22Rv1 (cell line): Measurements from ENCODE around the gene ARHGAP21.

Experiments
- H3K27ac ChIP-seq: fragments of 450-650 bp; 2 replicates; pipeline ENCODE4 v1.5.1; 2017
- ZFX ChIP-seq: fragments of 450-650 bp; IDR thresholded peaks from 2 replicates; pipeline ENCODE4 v1.6.1; 2017; ENCODE audit warnings: antibody characterized with exemption, borderline replicate concordance
- TF ChIP-seq, protein P1 (sequence below): fragments of 450-650 bp; IDR thresholded peaks from 2 replicates; pipeline ENCODE4 v1.5.1; 2017; ENCODE audit warnings: mild to moderate bottlenecking

Gene ARHGAP21

DNA sequence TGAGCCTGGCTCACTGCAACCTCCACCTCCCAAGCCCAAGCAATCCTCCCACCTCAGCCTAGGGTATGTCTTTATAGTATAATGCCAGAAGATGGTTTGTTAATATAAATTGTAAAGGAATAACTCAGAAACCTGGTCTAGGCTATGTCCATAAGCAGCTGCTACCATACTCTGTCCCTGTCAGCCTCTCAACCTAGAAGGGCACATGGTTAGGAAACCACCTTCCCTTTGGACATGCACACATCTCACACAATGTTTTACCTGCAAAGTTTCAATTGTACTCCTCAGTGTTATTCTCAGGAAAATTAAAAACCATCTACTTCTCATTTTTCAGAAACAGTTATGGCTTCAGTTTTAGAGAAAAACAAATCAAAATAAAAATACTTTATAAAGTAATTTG is 40.1 kb downstream of the ARHGAP21 start:
- no peak overlapping the region for H3K27ac ChIP-seq
- TF ChIP-seq ZFX, result no peak
- TF ChIP-seq, protein P1, sequence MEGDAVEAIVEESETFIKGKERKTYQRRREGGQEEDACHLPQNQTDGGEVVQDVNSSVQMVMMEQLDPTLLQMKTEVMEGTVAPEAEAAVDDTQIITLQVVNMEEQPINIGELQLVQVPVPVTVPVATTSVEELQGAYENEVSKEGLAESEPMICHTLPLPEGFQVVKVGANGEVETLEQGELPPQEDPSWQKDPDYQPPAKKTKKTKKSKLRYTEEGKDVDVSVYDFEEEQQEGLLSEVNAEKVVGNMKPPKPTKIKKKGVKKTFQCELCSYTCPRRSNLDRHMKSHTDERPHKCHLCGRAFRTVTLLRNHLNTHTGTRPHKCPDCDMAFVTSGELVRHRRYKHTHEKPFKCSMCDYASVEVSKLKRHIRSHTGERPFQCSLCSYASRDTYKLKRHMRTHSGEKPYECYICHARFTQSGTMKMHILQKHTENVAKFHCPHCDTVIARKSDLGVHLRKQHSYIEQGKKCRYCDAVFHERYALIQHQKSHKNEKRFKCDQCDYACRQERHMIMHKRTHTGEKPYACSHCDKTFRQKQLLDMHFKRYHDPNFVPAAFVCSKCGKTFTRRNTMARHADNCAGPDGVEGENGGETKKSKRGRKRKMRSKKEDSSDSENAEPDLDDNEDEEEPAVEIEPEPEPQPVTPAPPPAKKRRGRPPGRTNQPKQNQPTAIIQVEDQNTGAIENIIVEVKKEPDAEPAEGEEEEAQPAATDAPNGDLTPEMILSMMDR, result no peak

DNA sequence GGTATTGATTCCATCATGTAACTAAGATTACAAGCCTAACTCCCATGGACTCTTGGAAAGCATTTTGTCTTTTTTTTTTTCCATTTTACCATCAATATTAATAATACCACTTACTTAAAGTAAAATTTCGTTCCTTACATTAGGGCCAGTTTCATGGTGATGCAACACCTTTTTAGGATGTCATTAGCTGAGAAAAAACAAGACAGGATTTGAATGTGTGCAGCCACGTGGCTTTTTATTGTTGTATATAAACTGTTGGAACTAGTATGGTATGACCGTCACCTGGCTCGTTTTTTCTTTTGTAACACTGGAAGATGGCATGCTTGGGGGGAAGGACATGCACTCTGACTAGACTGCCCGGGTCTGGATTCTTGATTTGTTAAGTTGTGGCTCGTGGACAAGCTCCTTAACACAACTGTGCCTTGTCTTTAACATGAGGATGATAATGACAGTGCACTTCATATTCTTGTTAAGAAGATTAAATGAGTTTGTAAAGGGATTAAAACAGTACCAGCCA is 42.1 kb downstream of the ARHGAP21 start:
- peak overlapping the region; percentile 42 for H3K27ac ChIP-seq
- TF ChIP-seq ZFX, result no peak
- TF ChIP-seq, protein P1, result no peak

DNA sequence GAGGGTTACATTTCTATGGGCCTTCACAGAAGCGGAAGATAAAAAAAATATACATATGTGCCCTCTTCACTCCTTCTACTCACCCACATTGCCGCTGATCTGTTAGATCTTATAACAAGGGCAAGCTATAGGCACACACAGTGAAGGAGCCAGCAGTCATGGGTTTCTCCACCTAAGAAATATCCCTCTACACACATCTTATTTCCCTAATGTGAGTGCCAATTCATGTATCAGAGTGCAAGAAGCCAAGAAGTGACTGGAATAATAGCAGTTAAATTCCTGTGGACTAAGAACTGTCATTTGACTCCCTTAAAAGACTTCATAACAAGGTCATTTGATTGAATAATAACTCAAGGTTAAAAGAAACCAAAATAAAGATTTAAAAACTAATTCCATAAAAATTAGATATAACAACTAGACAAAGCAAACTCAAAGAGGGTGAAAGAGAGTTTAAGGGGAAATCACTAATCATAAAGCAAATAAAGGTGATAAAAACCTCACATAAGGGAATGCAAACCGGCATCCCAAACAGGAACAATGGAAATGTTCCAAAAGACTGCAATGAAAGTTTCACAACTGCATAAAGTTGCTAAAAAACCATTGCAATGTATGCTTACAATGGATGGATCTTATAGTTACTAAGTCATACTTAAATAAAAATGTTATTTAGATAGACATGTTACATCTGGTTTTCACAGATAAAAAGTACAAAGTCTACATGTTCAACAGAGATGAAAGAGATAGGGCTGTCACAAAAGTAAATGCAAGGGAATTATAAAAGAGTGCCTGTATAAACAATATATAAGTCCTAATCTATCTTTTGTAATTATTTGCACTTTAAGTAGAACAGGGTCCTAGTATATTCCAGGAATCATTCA is 42.8 kb downstream of the ARHGAP21 start:
- TF ChIP-seq, protein P1, result no peak
- TF ChIP-seq ZFX, result no peak
- H3K27ac ChIP-seq, result peak overlapping the region; percentile 42

DNA sequence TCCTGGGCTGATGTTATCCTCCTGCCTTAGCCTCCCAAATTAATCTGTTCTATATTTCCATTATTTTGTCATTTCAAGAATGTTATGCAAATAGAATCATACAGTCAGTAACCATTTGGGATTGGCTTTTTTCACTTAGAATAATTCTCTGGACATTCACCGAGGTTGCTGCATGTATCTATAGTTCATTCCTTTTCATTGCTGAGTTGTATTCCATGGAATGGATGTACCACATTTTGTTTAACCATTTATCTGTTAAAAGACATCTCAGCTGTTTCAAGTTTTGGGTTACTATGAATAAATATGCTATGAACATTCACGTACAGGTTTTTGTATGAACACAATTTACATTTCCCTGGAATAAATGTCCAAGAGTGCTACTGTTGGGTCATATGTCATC is 44.9 kb downstream of the ARHGAP21 start:
- no peak overlapping the region for H3K27ac ChIP-seq
- TF ChIP-seq ZFX, result no peak
- TF ChIP-seq, protein P1, result no peak

DNA sequence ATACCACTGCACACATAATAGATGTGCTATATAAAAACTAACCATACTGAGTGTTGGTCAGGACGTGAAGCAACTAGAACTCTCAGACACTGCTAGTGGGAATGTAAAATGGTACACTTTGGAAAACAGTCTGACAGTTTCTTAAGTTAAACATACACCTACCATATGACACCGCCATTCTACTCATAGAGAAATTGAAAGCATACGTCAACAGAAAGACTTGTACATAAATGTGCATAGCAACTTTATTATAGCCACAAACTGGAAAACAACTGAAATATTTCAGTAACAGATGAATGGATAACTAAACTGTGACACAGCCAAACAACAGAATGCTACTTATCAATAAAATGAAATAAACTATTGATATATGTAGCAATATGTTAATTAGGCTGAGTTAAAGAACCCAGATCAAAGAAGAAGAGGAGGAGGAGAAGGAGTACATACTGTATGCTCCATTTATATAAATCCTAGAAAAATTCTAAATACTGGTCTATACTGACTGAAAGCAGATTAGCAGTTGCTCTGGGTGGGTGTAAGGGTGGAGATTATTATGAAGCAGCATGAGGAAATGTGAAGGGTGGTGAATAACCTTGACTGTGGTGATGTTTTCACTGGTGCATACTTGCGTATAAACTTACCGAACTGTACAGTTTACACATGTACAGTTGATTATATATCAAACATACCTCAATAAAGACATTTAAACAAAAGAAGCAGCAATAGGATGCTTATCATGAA is 48.6 kb downstream of the ARHGAP21 start:
- no peak overlapping the region for H3K27ac ChIP-seq
- TF ChIP-seq ZFX, result no peak
- TF ChIP-seq, protein P1, result no peak

DNA sequence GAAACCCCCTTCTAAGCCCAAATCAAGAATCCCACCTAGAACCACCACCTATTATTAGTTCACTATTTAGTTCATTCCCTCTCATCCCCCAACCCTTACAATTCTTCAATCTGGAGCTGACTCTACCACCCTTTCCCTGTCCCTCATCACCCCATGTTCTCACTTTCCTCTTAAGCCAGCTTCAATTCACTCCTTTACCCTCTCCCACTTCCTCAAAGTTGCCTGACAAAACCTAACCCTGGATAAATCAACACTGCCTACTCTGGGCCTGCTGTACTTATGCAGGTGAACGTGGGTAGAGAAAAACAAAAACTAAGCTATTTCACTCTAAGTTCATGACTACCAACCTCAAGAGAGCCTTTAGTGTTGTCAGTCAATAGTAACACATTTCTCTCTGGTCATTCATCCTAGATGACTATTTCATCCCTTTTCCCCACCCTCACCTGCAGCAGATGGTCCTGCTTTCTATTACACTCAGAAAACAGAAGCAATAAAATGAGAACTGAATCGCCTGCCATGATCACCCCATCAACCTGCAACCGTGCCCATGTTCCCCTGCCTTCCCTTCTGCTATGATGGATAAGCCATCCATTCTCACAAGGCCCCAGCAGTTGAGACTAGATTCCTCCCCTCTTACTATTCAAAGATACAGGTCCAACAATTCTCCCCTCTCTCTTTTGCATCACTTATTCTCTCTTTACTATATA is 52.6 kb downstream of the ARHGAP21 start:
- no peak overlapping the region for H3K27ac ChIP-seq
- TF ChIP-seq, protein P1, result no peak
- TF ChIP-seq ZFX, result no peak
